Measurements from ENCODE around the gene SLC25A5. TPM values are rescaled to one million over a fixed set of nuclear protein-coding genes. Genes with fewer than 3 reads are reported as not detected.

Gene SLC25A5
- total RNA-seq: 84.4 and 193 TPM in 2 replicates

DNA sequence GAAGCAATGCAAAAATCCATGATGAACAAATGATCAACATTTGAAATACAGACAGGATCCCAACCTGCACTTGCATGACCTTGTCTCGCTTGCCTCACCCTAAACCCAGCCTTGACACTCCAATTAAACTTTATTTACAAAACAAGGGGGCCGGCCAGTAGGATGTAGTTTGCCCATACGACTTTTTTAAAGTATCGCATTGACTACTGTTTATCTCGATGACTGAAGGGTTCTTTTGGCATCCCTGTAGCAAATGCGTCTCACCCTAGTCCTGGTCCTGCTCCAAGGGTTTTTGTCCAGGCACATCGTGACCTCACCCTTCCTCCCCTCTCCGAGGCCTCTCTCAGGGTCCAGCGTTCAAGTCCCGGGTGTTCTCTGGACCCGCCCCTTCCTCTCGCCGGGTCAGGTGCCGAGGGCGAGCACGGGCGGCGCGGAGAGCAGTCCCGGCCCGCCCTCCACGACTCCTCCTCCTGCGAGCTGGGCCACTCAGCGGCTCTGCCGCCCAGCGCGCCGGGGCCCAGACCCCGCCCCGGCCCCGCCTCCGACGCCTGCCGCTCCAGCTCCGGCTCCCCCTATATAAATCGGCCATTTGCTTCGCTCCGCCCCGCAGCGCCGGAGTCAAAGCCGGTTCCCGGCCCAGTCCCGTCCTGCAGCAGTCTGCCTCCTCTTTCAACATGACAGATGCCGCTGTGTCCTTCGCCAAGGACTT lies at the start of gene SLC25A5:
TSS of gene SLC25A5 (plus strand) at position 603 of the 709 bp plus-strand sequence. CDS start at position 675, 72 bp downstream.

Small RNA genes lying within 50 kb of the gene (small RNA-seq; reads per million reads assigned to genes)
- gene RNU1-67P: 6.0 reads per million, percentile 93 among the genes with 10 or more reads in this experiment
- 0.14 reads per million for gene RNY3P16

Other genes with a start within 250 kb of the SLC25A5 start
- gene PGRMC1, start 232.2 kb upstream of the SLC25A5 start, total RNA-seq: 120 and 137 TPM in 2 replicates
- 6.7 and 8.1 TPM in 2 replicates for gene SLC25A43, start 69.1 kb upstream of the SLC25A5 start, total RNA-seq
- gene STEEP1, start 97.0 kb downstream of the SLC25A5 start, total RNA-seq: 21.0 and 33.8 TPM in 2 replicates
- 24.7 and 41.1 TPM in 2 replicates for gene UBE2A, start 106.1 kb downstream of the SLC25A5 start, total RNA-seq
- 2.8 and 3.5 TPM in 2 replicates for gene NKRF, start 138.0 kb downstream of the SLC25A5 start, total RNA-seq
- 3.5 and 4.8 TPM in 2 replicates for gene SEPTIN6, start 224.7 kb downstream of the SLC25A5 start, total RNA-seq

Measured in placental epithelial cell (primary cell).